Measurements from ENCODE around the gene BCL2L13. TPM values are rescaled to one million over a fixed set of nuclear protein-coding genes. Genes with fewer than 3 reads are reported as not detected.
A peak's percentile ranks its signal among the peaks of the same experiment; 100 is the strongest.

Gene BCL2L13
- total RNA-seq, 2 experiments from 2014 or later, result 8.1 to 10.0 TPM

- TF ChIP-seq CTCF (IDR thresholded peaks at IDR 0.05), result no peak
- intact Hi-C loops (cut with DNase I, micrococcal nuclease), result loop anchor here in 1 of 2 experiments (10.0 kb wide), 1 partner anchor 141 kb away; the partner anchor contains the start of gene BCL2L13
- CTCF ChIA-PET, result interaction anchor here (1.3 to 1.4 kb wide), 2 partner anchors 8 to 9 kb away, joined by 3 to 10 read pairs; no protein-coding TSS in a partner anchor
- H3K4me3 Mint-ChIP-seq, result peak overlapping the region; percentile 93
- peak overlapping the region; percentile 96 for H3K27ac Mint-ChIP-seq
- H3K27me3 Mint-ChIP-seq, result no peaks in the 10 kb centered on the region
- H3K27me3 ChIP-seq (ENCODE audit: control insufficient read depth in 1 of 2, insufficient read depth in 2 of 2, low read length in 2 of 2), result no peaks in the 10 kb centered on the region
- H3K36me3 ChIP-seq (ENCODE audit: insufficient read depth, low read length), result peaks cover 11% of the 10 kb centered on the region
- peaks cover 88% of the 10 kb centered on the region for H3K4me1 ChIP-seq (ENCODE audit: insufficient read depth, low read length)
- no peak overlapping the region for H3K4me3 ChIP-seq (ENCODE audit: low read length)
- H3K36me3 Mint-ChIP-seq (ENCODE audit: low read depth), result peaks cover 25% of the 10 kb centered on the region
- peaks cover 85% of the 10 kb centered on the region for H3K4me1 Mint-ChIP-seq (ENCODE audit: low read depth)
- no peaks in the 10 kb centered on the region for H3K9me3 Mint-ChIP-seq
- H3K9me3 ChIP-seq (ENCODE audit: control insufficient read depth in 1 of 2, insufficient read depth in 1 of 2, low read length in 2 of 2), result peaks cover 0 to 15% of the 10 kb centered on the region in 2 experiments
- peak; percentile 16 for ATAC-seq (ENCODE audit: poor library complexity)
- H3K27ac ChIP-seq (ENCODE audit: low read depth in 1 of 2, low read length in 2 of 2), result peak overlapping the region; percentile 55 to 60
- peak in 5 of 14 experiments; percentile 20 to 51 (median 34) for DNase-seq
- POLR2A ChIA-PET, result interaction anchor here (1.5 to 2.0 kb wide), 2 partner anchors 137 to 302 kb away, joined by 4 to 10 read pairs; partner anchors contain the start of gene PEX26
Measured at GRCh38 chr22:17775781-17776465, 137.4 kb downstream of the BCL2L13 start.

- ATAC-seq (ENCODE audit: poor library complexity), result peak; percentile 51
- Mint-ChIP-seq H3K9me3 (no peaks in the 10 kb centered on the region), H3K4me1 (ENCODE audit: low read depth) (peaks cover 84% of the 10 kb centered on the region), H3K36me3 (ENCODE audit: low read depth) (peaks cover 25% of the 10 kb centered on the region), H3K27ac (peak overlapping the region; percentile 96), H3K27me3 (no peaks in the 10 kb centered on the region), H3K4me3 (peak overlapping the region; percentile 93)
- H3K36me3 ChIP-seq (ENCODE audit: insufficient read depth, low read length), result peaks cover 4% of the 10 kb centered on the region
- H3K9me3 ChIP-seq (ENCODE audit: control insufficient read depth in 1 of 2, insufficient read depth in 1 of 2, low read length in 2 of 2), result peaks cover 0 to 18% of the 10 kb centered on the region in 2 experiments
- peak; percentile 52 to 89 (median 60) for DNase-seq
- H3K27me3 ChIP-seq (ENCODE audit: control insufficient read depth in 1 of 2, insufficient read depth in 2 of 2, low read length in 2 of 2), result no peaks in the 10 kb centered on the region
- CTCF ChIA-PET, result interaction anchor here (0.5 to 2.7 kb wide), 6 partner anchors 8 to 557 kb away, joined by 3 to 10 read pairs (median 4); no protein-coding TSS in a partner anchor
- H3K4me3 ChIP-seq (ENCODE audit: low read length), result peak overlapping the region; percentile 71
- POLR2A ChIA-PET, result interaction anchor here (1.3 to 2.0 kb wide), 4 partner anchors 9 to 300 kb away, joined by 4 to 10 read pairs (median 7); partner anchors contain the start of gene PEX26
- peaks cover 89% of the 10 kb centered on the region for H3K4me1 ChIP-seq (ENCODE audit: insufficient read depth, low read length)
- intact Hi-C loops (cut with DNase I, micrococcal nuclease), result loop anchor here in 1 of 2 experiments (1.0 to 10.0 kb wide), 2 partner anchors 9 to 142 kb away; partner anchors contain the start of gene BCL2L13
- H3K27ac ChIP-seq (ENCODE audit: low read depth in 1 of 2, low read length in 2 of 2), result peak overlapping the region; percentile 82 to 92
- no peak for TF ChIP-seq CTCF (IDR thresholded peaks at IDR 0.05)
Measured at GRCh38 chr22:17777005-17777716, 138.6 kb downstream of the BCL2L13 start.

GRCh38 chr22:17777717-17778044 is 139.1 kb downstream of the BCL2L13 start:
- H3K36me3 ChIP-seq (ENCODE audit: insufficient read depth, low read length), result no peaks in the 10 kb centered on the region
- Mint-ChIP-seq H3K36me3 (ENCODE audit: low read depth) (peaks cover 24% of the 10 kb centered on the region), H3K9me3 (no peaks in the 10 kb centered on the region), H3K4me1 (ENCODE audit: low read depth) (peaks cover 78% of the 10 kb centered on the region), H3K27me3 (no peaks in the 10 kb centered on the region), H3K4me3 (peak overlapping the region; percentile 93), H3K27ac (peak overlapping the region; percentile 96)
- ChIA-PET POLR2A (interaction anchor here (1.3 to 2.0 kb wide), 4 partner anchors 8 to 300 kb away, joined by 4 to 10 read pairs (median 7); partner anchors contain the start of gene PEX26), CTCF (interaction anchor here (1.2 to 2.7 kb wide), 2 partner anchors 23 to 35 kb away, joined by 4 to 7 read pairs; no protein-coding TSS in a partner anchor)
- peak overlapping the region; percentile 82 to 92 for H3K27ac ChIP-seq (ENCODE audit: low read depth in 1 of 2, low read length in 2 of 2)
- intact Hi-C loops (cut with DNase I, micrococcal nuclease), result loop anchor here in 1 of 2 experiments (1.0 to 10.0 kb wide), 2 partner anchors 9 to 143 kb away; partner anchors contain the start of gene BCL2L13
- TF ChIP-seq CTCF (IDR thresholded peaks at IDR 0.05), result no peak
- ATAC-seq (ENCODE audit: poor library complexity) (no peak), DNase-seq (no peak)
- H3K27me3 ChIP-seq (ENCODE audit: control insufficient read depth in 1 of 2, insufficient read depth in 2 of 2, low read length in 2 of 2), result no peaks in the 10 kb centered on the region
- peaks cover 0 to 18% of the 10 kb centered on the region in 2 experiments for H3K9me3 ChIP-seq (ENCODE audit: control insufficient read depth in 1 of 2, insufficient read depth in 1 of 2, low read length in 2 of 2)
- peaks cover 87% of the 10 kb centered on the region for H3K4me1 ChIP-seq (ENCODE audit: insufficient read depth, low read length)
- peak overlapping the region; percentile 71 for H3K4me3 ChIP-seq (ENCODE audit: low read length)

Data from CD4-positive, alpha-beta T cell (primary cell).